CD4-positive, alpha-beta T cell (primary cell): ENCODE measurements around the gene G6PD. TPM values are rescaled to one million over a fixed set of nuclear protein-coding genes. Genes with fewer than 3 reads are reported as not detected.
A peak's percentile ranks its signal among the peaks of the same experiment; 100 is the strongest.

Source experiments
- ATAC-seq: fragments of 200-7000 bp; cut with Tn5 transposase; one replicate; pipeline ENCODE4 v1.10.0; 2022; ENCODE audit warnings: mild to moderate bottlenecking; ENCODE audit not compliant: poor library complexity
- CTCF ChIA-PET: fragments of 350-600 bp; sonication (Branson Sonifier 250); formaldehyde crosslinking; loops from one replicate; lab custom pipeline; 2021; ENCODE audit warnings: antibody characterized with exemption, inconsistent platforms; lab: Charles Lee
- POLR2A ChIA-PET: fragments of 350-600 bp; sonication (Branson Sonifier 250); formaldehyde crosslinking; loops from one replicate; lab custom pipeline; 2021; ENCODE audit warnings: antibody characterized with exemption, inconsistent platforms; lab: Charles Lee
- DNase-seq, 14 experiments: peaks; one replicate each; pipeline ENCODE4 v3.0.0-alpha.2; 2013 to 2020; ENCODE audit warnings: mixed read lengths in 2 of 14
- H3K27ac ChIP-seq, 2 donors: one replicate each; pipeline versions ENCODE4 v1.5.1 to v1.7.0; 2013; ENCODE audit warnings: low read length in 2 of 2, low read depth in 1 of 2, mild to moderate bottlenecking in 1 of 2
- H3K27me3 ChIP-seq, 2 experiments: 1 replicate in 1 of 2; 2 replicates in 1 of 2; pipeline versions ENCODE4 v1.6.1 to v1.7.0; 2013; ENCODE audit warnings: low read length in 2 of 2, control low read depth in 1 of 2, mild to moderate bottlenecking in 1 of 2, moderate library complexity in 1 of 2; ENCODE audit not compliant: insufficient read depth in 2 of 2, control insufficient read depth in 1 of 2
- H3K36me3 ChIP-seq: one replicate; pipeline ENCODE4 v1.6.1; 2013; ENCODE audit warnings: low read length, control low read depth; ENCODE audit not compliant: insufficient read depth
- H3K4me1 ChIP-seq: one replicate; pipeline ENCODE4 v1.6.1; 2013; ENCODE audit warnings: low read length, control low read depth; ENCODE audit not compliant: insufficient read depth
- H3K4me3 ChIP-seq: one replicate; pipeline ENCODE4 v1.5.1; 2013; ENCODE audit warnings: mild to moderate bottlenecking, low read length, moderate library complexity
- H3K9me3 ChIP-seq, 2 experiments: 1 replicate in 1 of 2; 2 replicates in 1 of 2; pipeline versions ENCODE4 v1.6.1 to v1.7.0; 2013; ENCODE audit warnings: low read length in 2 of 2, mild to moderate bottlenecking in 2 of 2, control low read depth in 1 of 2, moderate library complexity in 1 of 2; ENCODE audit not compliant: control insufficient read depth in 1 of 2, insufficient read depth in 1 of 2
- H3K27ac Mint-ChIP-seq: one replicate; pipeline ENCODE4 v1.8.0; 2020; ENCODE audit warnings: mixed read lengths
- H3K27me3 Mint-ChIP-seq: one replicate; pipeline ENCODE4 v1.8.0; 2021; ENCODE audit warnings: mixed read lengths
- H3K36me3 Mint-ChIP-seq: one replicate; pipeline ENCODE4 v1.8.0; 2021; ENCODE audit warnings: low read depth, mixed read lengths
- H3K4me1 Mint-ChIP-seq: one replicate; pipeline ENCODE4 v1.8.0; 2021; ENCODE audit warnings: low read depth, mixed read lengths
- H3K4me3 Mint-ChIP-seq: one replicate; pipeline ENCODE4 v1.8.0; 2020; ENCODE audit warnings: mild to moderate bottlenecking, mixed read lengths
- H3K9me3 Mint-ChIP-seq: one replicate; pipeline ENCODE4 v1.8.0; 2020; ENCODE audit warnings: mixed read lengths
- CTCF ChIP-seq: fragments of 200-600 bp; IDR thresholded peaks from one replicate; pipeline ENCODE4 v1.8.0; 2022; ENCODE audit warnings: antibody characterized with exemption, mild to moderate bottlenecking
- intact Hi-C, 2 experiments: fragments of 100-400 bp; cut with DNase I in 1 of 2; cut with micrococcal nuclease in 1 of 2; formaldehyde crosslinking; loops; one replicate each; pipeline versions ENCODE4 v1.15.1 to v1.9.0; 2023 to 2025; cut with DNase I, micrococcal nuclease
- total RNA-seq, 174 experiments: library from RNA in 2 of 174; stranded (reverse) in 2 of 174; gene quantifications; one replicate each; pipeline ENCODE4 v1.2.3 and lab custom pipeline; 2021 to 2026

Gene G6PD
- total RNA-seq, 2 experiments from 2014 or later = 17.4 to 20.3 TPM

GRCh38 chrX:154490021-154490413 is 56.6 kb downstream of the G6PD start:
- ATAC-seq = peak; percentile 5
- intact Hi-C loops = loop anchor here in 1 of 2 experiments (1.0 kb wide), 1 partner anchor 32 kb away; the partner anchor contains the start of gene PLXNA3
- no peaks in the 10 kb centered on the region for H3K27me3 Mint-ChIP-seq
- H3K4me3 Mint-ChIP-seq = peak overlapping the region; percentile 84
- H3K27me3 ChIP-seq = no peaks in the 10 kb centered on the region
- H3K9me3 Mint-ChIP-seq = no peaks in the 10 kb centered on the region
- POLR2A ChIA-PET = interaction anchor here (0.6 to 3.4 kb wide), 13 partner anchors 20 to 563 kb away, joined by 3 to 35 read pairs (median 5); partner anchors contain the start of genes ATP6AP1, FAM3A, HCFC1 and PLXNA3
- no peaks in the 10 kb centered on the region for H3K9me3 ChIP-seq
- H3K4me1 Mint-ChIP-seq = peaks cover 11% of the 10 kb centered on the region
- CTCF ChIA-PET = interaction anchor here (0.7 to 1.2 kb wide), 4 partner anchors 11 to 116 kb away, joined by 3 to 9 read pairs (median 3); partner anchors contain the start of genes LAGE3 and RPL10
- peaks cover 44% of the 10 kb centered on the region for H3K4me1 ChIP-seq
- H3K4me3 ChIP-seq = peak overlapping the region; percentile 67
- peak overlapping the region; percentile 53 to 70 for H3K27ac ChIP-seq
- H3K36me3 ChIP-seq = peaks cover 4% of the 10 kb centered on the region
- peaks cover 6% of the 10 kb centered on the region for H3K36me3 Mint-ChIP-seq
- no peak for TF ChIP-seq CTCF
- peak overlapping the region; percentile 92 for H3K27ac Mint-ChIP-seq
- DNase-seq = peak in 5 of 14 experiments; percentile 10 to 56 (median 39)

- TF ChIP-seq CTCF = no peak
- Mint-ChIP-seq H3K4me3 (peak overlapping the region; percentile 84), H3K4me1 (peaks cover 11% of the 10 kb centered on the region), H3K9me3 (no peaks in the 10 kb centered on the region), H3K36me3 (peaks cover 6% of the 10 kb centered on the region), H3K27me3 (no peaks in the 10 kb centered on the region), H3K27ac (peak overlapping the region; percentile 92)
- ChIA-PET CTCF (no interaction called here), POLR2A (interaction anchor here (0.8 to 3.4 kb wide), 4 partner anchors 21 to 32 kb away, joined by 4 to 35 read pairs (median 4); partner anchors contain the start of genes FAM3A and PLXNA3)
- DNase-seq (no peak), ATAC-seq (no peak)
- H3K36me3 ChIP-seq = peaks cover 12% of the 10 kb centered on the region
- peak overlapping the region; percentile 67 for H3K4me3 ChIP-seq
- intact Hi-C loops = loop anchor here (2.0 to 10.0 kb wide), 2 partner anchors 28 to 54 kb away; partner anchors contain the start of genes FAM3A (in 1 of the 2) and GDI1 (in 1 of the 2)
- peak overlapping the region in 1 of 2 donors; percentile 53 for H3K27ac ChIP-seq
- H3K9me3 ChIP-seq = no peaks in the 10 kb centered on the region
- no peaks in the 10 kb centered on the region for H3K27me3 ChIP-seq
- H3K4me1 ChIP-seq = peaks cover 52% of the 10 kb centered on the region
These were observed 57.5 kb downstream of the G6PD start for GRCh38 chrX:154489182-154489581.

GRCh38 chrX:154488336-154489075 is 58.1 kb downstream of the G6PD start:
- no peaks in the 10 kb centered on the region for H3K27me3 Mint-ChIP-seq
- H3K27ac ChIP-seq = no peak overlapping the region
- H3K4me3 Mint-ChIP-seq = peak overlapping the region; percentile 67
- H3K27me3 ChIP-seq = no peaks in the 10 kb centered on the region
- ATAC-seq (no peak), DNase-seq (no peak)
- POLR2A ChIA-PET = interaction anchor here (1.1 kb wide), 1 partner anchor 11 kb away, joined by 3 read pairs; no protein-coding TSS in a partner anchor
- peak overlapping the region; percentile 92 for H3K27ac Mint-ChIP-seq
- H3K9me3 Mint-ChIP-seq = no peaks in the 10 kb centered on the region
- H3K4me1 ChIP-seq = peaks cover 58% of the 10 kb centered on the region
- peaks cover 11% of the 10 kb centered on the region for H3K4me1 Mint-ChIP-seq
- H3K4me3 ChIP-seq = no peak overlapping the region
- intact Hi-C loops = loop anchor here (2.0 to 10.0 kb wide), 2 partner anchors 28 to 54 kb away; partner anchors contain the start of genes FAM3A (in 1 of the 2) and GDI1 (in 1 of the 2)
- no peak for TF ChIP-seq CTCF
- CTCF ChIA-PET = no interaction called here
- H3K36me3 ChIP-seq = peaks cover 16% of the 10 kb centered on the region
- H3K36me3 Mint-ChIP-seq = peaks cover 6% of the 10 kb centered on the region
- H3K9me3 ChIP-seq = no peaks in the 10 kb centered on the region
